GM21423 (cell line): ENCODE results near the gene KRT24.
"Not testable (repeated sequence)": the region's sequence is repeated elsewhere in the genome, so short reads cannot be mapped to it uniquely, and the experiment has no call there.

Source experiments
- ATAC-seq: cut with Tn5 transposase; IDR thresholded peaks from one replicate; pipeline ENCODE4 v1.9.1; 2021; ENCODE audit warnings: mild to moderate bottlenecking, moderate library complexity; ENCODE audit not compliant: unreplicated experiment

KRT24 gene

GRCh38 chr17:40703652-40704051 lies at the start of gene KRT24:
Gene KRT24, minus strand, starts transcription at chr17:40703752. Its CDS starts 59 bp downstream, at chr17:40703693.
- no peak for ATAC-seq

- no peak for ATAC-seq
Observed at GRCh38 chr17:40751065-40751464, 47.5 kb upstream of the KRT24 start.

GRCh38 chr17:40750391-40750790 lies 46.8 kb upstream of the KRT24 start:
- ATAC-seq = no peak

- not testable (repeated sequence) for ATAC-seq
Observed at GRCh38 chr17:40748666-40749065, 45.1 kb upstream of the KRT24 start.

- no peak for ATAC-seq
Observed at GRCh38 chr17:40738553-40738952, 35.0 kb upstream of the KRT24 start.

GRCh38 chr17:40735016-40735415 lies 31.5 kb upstream of the KRT24 start:
- no peak for ATAC-seq

- ATAC-seq = no peak
Observed at GRCh38 chr17:40734018-40734417, 30.5 kb upstream of the KRT24 start.

GRCh38 chr17:40730970-40731369 lies 27.4 kb upstream of the KRT24 start:
- ATAC-seq = no peak

- ATAC-seq = peak; percentile 53
Observed at GRCh38 chr17:40727447-40728231, 24.1 kb upstream of the KRT24 start.

GRCh38 chr17:40726919-40727318 lies 23.4 kb upstream of the KRT24 start:
- no peak for ATAC-seq

- ATAC-seq = no peak
Observed at GRCh38 chr17:40724656-40725055, 21.1 kb upstream of the KRT24 start.

GRCh38 chr17:40722241-40722640 lies 18.7 kb upstream of the KRT24 start:
- no peak for ATAC-seq

- ATAC-seq = no peak
Observed at GRCh38 chr17:40720899-40721298, 17.3 kb upstream of the KRT24 start.

GRCh38 chr17:40718930-40719329 lies 15.4 kb upstream of the KRT24 start:
- ATAC-seq = no peak

- ATAC-seq = no peak
Observed at GRCh38 chr17:40717776-40718175, 14.2 kb upstream of the KRT24 start.

- no peak for ATAC-seq
Observed at GRCh38 chr17:40714473-40714872, 10.9 kb upstream of the KRT24 start.

GRCh38 chr17:40707745-40708144 lies 4.2 kb upstream of the KRT24 start:
- ATAC-seq = no peak

GRCh38 chr17:40705584-40705983 lies 2.0 kb upstream of the KRT24 start:
- no peak for ATAC-seq

GRCh38 chr17:40702271-40702670 lies 1.3 kb downstream of the KRT24 start:
- no peak for ATAC-seq

- ATAC-seq = no peak
Observed at GRCh38 chr17:40699853-40700252, 3.7 kb downstream of the KRT24 start.

GRCh38 chr17:40699371-40699770 lies 4.2 kb downstream of the KRT24 start:
- no peak for ATAC-seq

GRCh38 chr17:40697297-40697696 lies 6.3 kb downstream of the KRT24 start:
- ATAC-seq = no peak

- ATAC-seq = no peak
Observed at GRCh38 chr17:40696651-40697072, 6.9 kb downstream of the KRT24 start.
